ENCODE results near the gene SLC18A3.

DNA sequence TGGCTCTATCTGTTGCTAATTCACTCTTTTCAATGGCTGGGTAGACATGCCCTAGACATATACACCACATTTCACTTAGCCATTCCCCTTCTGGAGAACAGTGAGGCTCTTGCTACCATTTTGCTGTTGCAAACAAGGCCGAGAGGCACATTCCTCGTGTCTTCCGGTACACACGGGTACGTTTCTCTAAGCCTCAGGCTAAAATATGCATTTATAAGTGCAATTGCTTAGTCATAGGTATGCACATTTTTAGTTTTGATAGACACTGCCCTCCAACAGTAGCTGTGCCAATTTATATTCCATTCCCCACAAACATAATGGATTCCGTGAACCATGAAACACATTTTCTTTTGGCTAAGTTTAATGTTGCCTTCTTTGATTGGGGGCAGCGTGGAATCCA lies 16.9 kb downstream of the SLC18A3 start:
- TF ChIP-seq CTCF (conservative IDR thresholded peaks at IDR 0.05; ENCODE audit: low read depth, low read length) (no peak), EZH2 (IDR thresholded peaks at IDR 0.05; ENCODE audit: low read length, unreplicated experiment) (no peak), EZH2phosphoT487 (IDR thresholded peaks at IDR 0.05; ENCODE audit: borderline replicate concordance, low read length) (no peak)

Measured in PC-3 (cell line).